NT2/D1 (cell line): ENCODE data around the gene SH3RF1.

Source experiments
- SUZ12 ChIP-seq: IDR thresholded peaks from 2 replicates; pipeline ENCODE4 v1.6.1; 2011; ENCODE audit not compliant: insufficient read length, insufficient read depth; ENCODE audit errors: extremely low read depth
- YY1 ChIP-seq: IDR thresholded peaks from 2 replicates; pipeline ENCODE4 v1.6.1; 2011; ENCODE audit not compliant: insufficient read length, insufficient read depth
- ZNF274 ChIP-seq: IDR thresholded peaks from 2 replicates; pipeline ENCODE4 v1.6.1; 2011; ENCODE audit warnings: mild to moderate bottlenecking, low read depth, low read length

DNA sequence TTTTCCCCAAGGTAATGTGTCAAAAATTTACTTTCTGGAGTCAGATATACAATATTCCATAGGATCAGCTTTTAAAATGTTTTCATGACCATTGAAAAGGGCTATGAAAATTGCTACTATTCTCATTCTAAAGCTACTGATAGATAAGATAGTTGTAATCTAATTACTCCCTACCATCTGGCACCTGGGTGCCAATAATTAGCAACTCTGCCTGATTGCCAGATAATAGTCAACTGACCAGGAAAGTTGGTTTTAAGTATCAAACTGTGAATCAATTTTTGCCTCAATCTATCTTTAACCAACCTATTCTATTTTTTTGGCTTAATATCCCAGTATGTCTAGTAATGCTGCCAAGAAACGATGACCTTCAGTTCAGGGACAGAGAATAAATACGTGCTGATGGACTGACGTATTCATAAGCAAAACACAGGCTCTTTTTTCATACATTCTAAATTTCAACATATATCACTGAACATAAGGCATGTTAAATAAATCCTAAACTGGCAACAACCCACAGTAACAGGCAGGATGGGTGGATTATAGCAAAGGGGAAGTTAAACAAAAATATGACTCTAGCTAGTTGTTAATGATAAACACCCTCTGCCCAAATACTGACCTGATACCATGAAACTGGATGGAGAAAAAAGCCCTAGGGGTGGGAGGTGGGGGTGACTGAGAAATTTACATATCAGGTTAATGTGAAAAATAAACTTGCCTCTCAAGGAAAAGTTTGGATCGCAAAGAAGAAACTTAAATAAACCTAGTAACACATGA, 18.2 kb downstream of the SH3RF1 start:
- TF ChIP-seq ZNF274 (no peak), YY1 (no peak), SUZ12 (no peak)
